T-helper 2 cell treated with Interferon-gamma antibody and Interleukin-4, amounts not matched to agents 5 μg/mL and 100 μg/mL, for 36 hours (primary cell): ENCODE measurements around the gene DIS3L2.
"Not testable (repeated sequence)": the region's sequence is repeated elsewhere in the genome, so short reads cannot be mapped to it uniquely, and the experiment has no call there.

Source experiments
- DNase-seq: peaks from one replicate; pipeline ENCODE4 v3.0.0; 2021; ENCODE audit warnings: low spot score
- H3K27ac Mint-ChIP-seq: one replicate; pipeline ENCODE4 v1.8.0; 2021; ENCODE audit warnings: mild to moderate bottlenecking, mixed read lengths
- H3K27me3 Mint-ChIP-seq: one replicate; pipeline ENCODE4 v1.8.0; 2021; ENCODE audit warnings: low read depth, mixed read lengths
- H3K36me3 Mint-ChIP-seq: one replicate; pipeline ENCODE4 v1.8.0; 2021; ENCODE audit warnings: low read depth, mixed read lengths
- H3K4me1 Mint-ChIP-seq: one replicate; pipeline ENCODE4 v1.8.0; 2021; ENCODE audit warnings: low read depth, mixed read lengths
- H3K4me3 Mint-ChIP-seq: one replicate; pipeline ENCODE4 v1.8.0; 2022; ENCODE audit warnings: mild to moderate bottlenecking, moderate library complexity, mixed read lengths
- H3K9me3 Mint-ChIP-seq: one replicate; pipeline ENCODE4 v1.8.0; 2021; ENCODE audit warnings: mixed read lengths

Gene DIS3L2

GRCh38 chr2:232376260-232376659 is 414.7 kb downstream of the DIS3L2 start:
- DNase-seq: no peak
- Mint-ChIP-seq H3K27me3 (no peaks in the 10 kb centered on the region), H3K4me1 (no peaks in the 10 kb centered on the region), H3K4me3 (no peak overlapping the region), H3K27ac (no peak overlapping the region), H3K9me3 (no peaks in the 10 kb centered on the region), H3K36me3 (no peaks in the 10 kb centered on the region)

GRCh38 chr2:232376713-232377112 is 415.2 kb downstream of the DIS3L2 start:
- Mint-ChIP-seq H3K27me3 (peaks cover under 1% of the 10 kb centered on the region), H3K4me1 (no peaks in the 10 kb centered on the region)
- no peak for DNase-seq

DNA sequence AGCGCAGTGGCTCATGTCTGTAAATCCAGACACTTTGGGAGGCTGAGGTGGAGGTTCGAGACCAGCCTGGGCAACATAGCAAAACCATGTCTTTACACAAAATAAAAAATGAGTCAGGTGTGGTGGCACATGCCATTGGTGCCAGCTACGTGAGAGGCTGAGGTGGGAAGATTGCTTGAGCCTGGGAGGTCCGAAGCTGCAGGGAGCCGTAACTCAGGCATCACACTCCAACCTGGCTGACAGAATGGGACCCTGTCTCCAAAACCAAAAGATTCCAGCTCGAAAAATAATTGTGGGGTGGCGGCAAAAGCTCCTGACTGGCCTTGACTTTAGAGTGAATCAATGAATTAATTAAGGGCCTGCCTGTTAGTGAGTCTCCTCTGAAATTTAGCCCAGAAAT is 415.8 kb downstream of the DIS3L2 start:
- Mint-ChIP-seq H3K36me3 (no peaks in the 10 kb centered on the region), H3K4me3 (no peak overlapping the region), H3K27me3 (peaks cover 2% of the 10 kb centered on the region), H3K27ac (no peak overlapping the region), H3K9me3 (no peaks in the 10 kb centered on the region), H3K4me1 (no peaks in the 10 kb centered on the region)
- DNase-seq: no peak

More at GRCh38 chr2:232376713-232377112, 415.2 kb downstream of the DIS3L2 start:
- Mint-ChIP-seq H3K4me3 (no peak overlapping the region), H3K36me3 (no peaks in the 10 kb centered on the region), H3K9me3 (no peaks in the 10 kb centered on the region), H3K27ac (no peak overlapping the region)

DNA sequence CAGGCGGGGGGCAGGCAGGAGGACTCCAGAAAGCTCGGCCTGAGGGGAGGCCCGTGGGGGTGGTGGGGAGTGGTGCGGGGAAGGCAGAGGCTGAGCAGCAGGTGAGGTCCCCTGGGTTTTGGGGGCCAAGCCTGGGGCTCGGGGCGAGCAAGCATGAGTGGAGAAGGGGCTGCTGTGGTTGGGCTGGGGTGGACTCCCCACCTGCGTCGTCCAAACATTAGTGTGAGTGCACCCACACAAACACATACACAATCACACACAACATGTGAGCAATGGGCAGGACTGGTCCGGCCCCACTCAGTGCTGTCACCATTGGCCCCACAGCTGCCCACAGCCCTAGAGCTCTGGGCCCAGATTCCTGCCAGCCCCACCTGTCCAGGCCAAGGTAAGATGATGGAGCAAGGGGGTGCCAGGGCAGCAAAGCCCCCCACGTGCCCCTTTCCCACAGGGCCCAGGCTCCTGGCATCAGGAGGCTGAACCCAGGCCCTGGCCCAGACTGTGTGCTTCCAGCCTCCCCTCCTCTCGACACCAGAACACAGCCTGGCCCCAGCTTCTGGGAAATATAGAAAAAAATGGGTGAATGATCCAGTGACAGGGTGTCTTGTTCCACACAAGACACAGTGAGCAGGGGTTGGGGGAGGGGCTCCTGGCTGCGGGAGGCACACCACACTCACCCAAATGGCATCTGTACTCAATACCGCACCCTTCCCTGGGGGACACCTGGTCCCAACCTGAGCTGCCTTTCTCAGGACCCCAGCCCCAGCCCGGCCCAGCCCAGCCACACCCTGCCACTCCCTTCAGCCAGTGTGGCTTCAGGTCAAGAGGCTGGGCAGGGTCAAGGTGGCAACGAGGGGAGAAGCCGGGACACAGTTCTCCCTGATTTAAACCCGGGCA is 416.6 kb downstream of the DIS3L2 start:
- Mint-ChIP-seq H3K27me3 (peaks cover 4% of the 10 kb centered on the region), H3K9me3 (no peaks in the 10 kb centered on the region), H3K36me3 (no peaks in the 10 kb centered on the region), H3K4me3 (no peak overlapping the region), H3K27ac (no peak overlapping the region), H3K4me1 (no peaks in the 10 kb centered on the region)
- DNase-seq: no peak

DNA sequence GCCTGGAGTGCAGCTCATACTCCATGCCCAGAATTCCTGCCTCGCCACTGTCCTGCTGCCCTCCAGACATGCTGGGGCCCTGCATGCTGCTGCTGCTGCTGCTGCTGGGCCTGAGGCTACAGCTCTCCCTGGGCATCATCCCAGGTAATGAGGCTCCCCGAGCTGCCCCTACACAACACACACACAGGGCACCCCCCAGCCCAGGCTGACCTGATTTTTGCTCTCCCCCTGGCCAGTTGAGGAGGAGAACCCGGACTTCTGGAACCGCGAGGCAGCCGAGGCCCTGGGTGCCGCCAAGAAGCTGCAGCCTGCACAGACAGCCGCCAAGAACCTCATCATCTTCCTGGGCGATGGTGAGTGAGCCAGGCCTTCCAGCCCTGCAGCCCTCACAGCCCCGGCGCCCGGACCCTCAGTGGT is 417.2 kb downstream of the DIS3L2 start, which contains the start of gene ALPP:
ALPP (plus strand) TSS at position 17 of the 417 bp plus-strand sequence; CDS start at position 69, 52 bp downstream.
- H3K4me1 Mint-ChIP-seq, H3K4me3 Mint-ChIP-seq, H3K9me3 Mint-ChIP-seq, H3K27me3 Mint-ChIP-seq, H3K27ac Mint-ChIP-seq, H3K36me3 Mint-ChIP-seq, DNase-seq: not testable (repeated sequence)

DNA sequence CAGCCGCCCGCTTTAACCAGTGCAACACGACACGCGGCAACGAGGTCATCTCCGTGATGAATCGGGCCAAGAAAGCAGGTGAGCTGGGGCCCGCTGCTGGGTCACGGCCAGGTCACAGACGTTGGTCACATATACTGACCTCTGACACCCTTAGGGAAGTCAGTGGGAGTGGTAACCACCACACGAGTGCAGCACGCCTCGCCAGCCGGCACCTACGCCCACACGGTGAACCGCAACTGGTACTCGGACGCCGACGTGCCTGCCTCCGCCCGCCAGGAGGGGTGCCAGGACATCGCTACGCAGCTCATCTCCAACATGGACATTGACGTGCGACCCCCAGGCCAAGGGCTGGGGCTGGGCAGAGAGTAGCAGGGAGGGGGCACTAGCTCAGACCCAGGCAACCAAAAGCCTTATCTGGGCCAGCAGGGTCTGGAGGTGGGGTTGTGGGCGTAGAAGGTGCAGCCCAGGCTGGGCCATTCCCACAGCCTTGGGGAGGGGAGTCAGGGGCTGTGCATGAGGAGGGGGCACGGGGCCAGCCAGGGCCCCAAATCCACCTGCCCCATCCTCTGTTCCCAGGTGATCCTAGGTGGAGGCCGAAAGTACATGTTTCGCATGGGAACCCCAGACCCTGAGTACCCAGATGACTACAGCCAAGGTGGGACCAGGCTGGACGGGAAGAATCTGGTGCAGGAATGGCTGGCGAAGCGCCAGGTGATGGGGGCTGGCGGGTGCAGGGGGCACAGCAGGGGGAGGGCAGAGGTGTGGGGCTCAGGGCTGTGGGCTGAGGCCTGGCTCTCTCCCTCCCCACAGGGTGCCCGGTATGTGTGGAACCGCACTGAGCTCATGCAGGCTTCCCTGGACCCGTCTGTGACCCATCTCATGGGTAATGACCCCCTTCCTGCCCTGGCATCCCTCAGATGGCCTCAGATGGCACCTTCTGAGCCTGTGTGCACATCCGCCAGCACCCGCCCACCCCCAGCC is 418.4 kb downstream of the DIS3L2 start:
- not testable (repeated sequence) for H3K27ac Mint-ChIP-seq

GRCh38 chr2:232381204-232382031 is 419.9 kb downstream of the DIS3L2 start:
- not testable (repeated sequence) for H3K4me3 Mint-ChIP-seq, H3K4me1 Mint-ChIP-seq, H3K36me3 Mint-ChIP-seq, H3K27ac Mint-ChIP-seq, DNase-seq, H3K9me3 Mint-ChIP-seq
- H3K27me3 Mint-ChIP-seq: peaks cover 34% of the 10 kb centered on the region

More for the DNA sequence above, 418.4 kb downstream of the DIS3L2 start:
- H3K9me3 Mint-ChIP-seq, H3K36me3 Mint-ChIP-seq, H3K4me3 Mint-ChIP-seq, H3K4me1 Mint-ChIP-seq, DNase-seq: not testable (repeated sequence)
- H3K27me3 Mint-ChIP-seq: peaks cover 18% of the 10 kb centered on the region

DNA sequence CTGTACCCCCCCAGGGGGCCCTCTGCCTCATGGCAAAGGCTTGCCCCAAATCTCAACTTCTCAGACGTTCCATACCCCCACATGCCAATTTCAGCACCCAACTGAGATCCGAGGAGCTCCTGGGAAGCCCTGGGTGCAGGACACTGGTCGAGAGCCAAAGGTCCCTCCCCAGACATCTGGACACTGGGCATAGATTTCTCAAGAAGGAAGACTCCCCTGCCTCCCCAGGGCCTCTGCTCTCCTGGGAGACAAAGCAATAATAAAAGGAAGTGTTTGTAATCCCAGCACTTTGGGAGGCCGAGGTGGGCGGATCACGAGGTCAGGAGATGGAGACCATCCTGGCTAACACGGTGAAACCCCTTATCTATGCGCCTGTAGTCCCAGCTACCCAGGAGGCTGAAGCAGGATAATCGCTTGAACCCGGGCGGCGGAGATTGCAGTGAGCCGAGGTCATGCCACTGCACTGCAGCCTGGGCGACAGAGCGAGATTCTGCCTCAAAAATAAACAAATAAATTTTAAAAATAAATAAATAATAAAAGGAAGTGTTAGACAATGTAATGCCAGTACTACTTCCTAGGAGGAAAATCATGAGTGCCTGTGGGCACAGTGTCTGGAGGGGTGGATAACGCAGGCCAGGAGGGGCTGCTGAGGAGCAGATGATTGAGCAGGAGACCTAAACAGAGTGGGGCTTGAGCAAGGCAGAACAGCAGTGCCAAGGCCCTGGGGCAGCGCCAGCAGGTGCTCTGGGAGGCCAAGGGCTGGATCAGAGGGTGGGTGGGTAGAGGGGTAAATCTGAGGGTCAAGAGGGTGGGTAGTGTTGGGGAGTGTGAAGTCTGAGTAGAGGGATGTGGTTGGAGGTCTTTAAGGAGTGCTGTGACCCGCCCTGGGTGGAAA is 421.1 kb downstream of the DIS3L2 start:
- Mint-ChIP-seq H3K4me3 (no peak overlapping the region), H3K27me3 (peaks cover 38% of the 10 kb centered on the region), H3K9me3 (no peaks in the 10 kb centered on the region), H3K4me1 (no peaks in the 10 kb centered on the region), H3K36me3 (no peaks in the 10 kb centered on the region), H3K27ac (no peak overlapping the region)
- no peak for DNase-seq

- Mint-ChIP-seq H3K4me1 (no peaks in the 10 kb centered on the region), H3K27me3 (peaks cover 43% of the 10 kb centered on the region), H3K4me3 (no peak overlapping the region), H3K9me3 (no peaks in the 10 kb centered on the region), H3K27ac (no peak overlapping the region), H3K36me3 (no peaks in the 10 kb centered on the region)
- no peak for DNase-seq
These were observed 423.0 kb downstream of the DIS3L2 start for GRCh38 chr2:232384466-232384865.

- not testable (repeated sequence) for DNase-seq, H3K27ac Mint-ChIP-seq, H3K4me3 Mint-ChIP-seq, H3K4me1 Mint-ChIP-seq, H3K9me3 Mint-ChIP-seq, H3K36me3 Mint-ChIP-seq
- H3K27me3 Mint-ChIP-seq: peaks cover 48% of the 10 kb centered on the region
These were observed 423.5 kb downstream of the DIS3L2 start for GRCh38 chr2:232385058-232385457.

DNA sequence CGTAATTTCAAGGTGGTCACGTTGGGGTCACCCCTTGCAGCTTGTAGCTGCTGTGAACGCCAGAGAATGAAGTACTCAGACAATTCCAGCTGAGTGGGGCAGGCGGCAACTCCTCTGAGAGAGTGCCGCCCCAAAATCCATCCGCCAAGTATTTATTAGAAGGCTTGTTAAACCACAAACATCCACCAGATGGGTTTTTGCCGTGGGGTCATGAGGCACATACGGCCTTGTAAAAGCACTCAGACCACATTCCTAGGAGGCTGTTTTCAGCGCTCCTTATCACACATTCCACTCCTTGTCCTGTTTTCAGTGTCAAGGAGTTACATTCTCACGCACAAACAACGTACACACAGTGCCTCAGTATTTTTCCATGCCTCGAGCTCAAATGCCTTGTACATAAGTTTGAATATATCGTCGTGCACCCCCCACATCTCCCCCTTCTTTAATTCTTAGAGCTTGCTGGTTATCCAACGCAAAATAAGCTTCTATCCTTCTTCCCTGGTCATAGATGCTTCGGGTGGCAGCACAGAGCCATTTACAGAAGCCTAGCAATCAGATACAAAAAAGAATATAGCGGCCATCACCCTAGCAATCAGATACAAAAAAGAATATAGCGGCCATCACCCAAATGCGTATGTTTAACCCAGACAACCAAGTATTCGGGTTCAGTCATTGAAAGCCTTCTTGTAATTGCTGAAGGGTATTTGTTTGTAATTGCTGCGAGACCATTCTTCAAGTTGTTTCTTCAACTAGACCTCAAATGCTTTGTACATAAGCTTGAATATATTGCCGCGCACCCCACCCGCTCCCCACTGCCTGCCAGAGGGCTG is 424.4 kb downstream of the DIS3L2 start:
- no peak overlapping the region for H3K27ac Mint-ChIP-seq
- DNase-seq: no peak
- no peaks in the 10 kb centered on the region for H3K36me3 Mint-ChIP-seq
- H3K4me1 Mint-ChIP-seq: no peaks in the 10 kb centered on the region
- H3K9me3 Mint-ChIP-seq: no peaks in the 10 kb centered on the region
- peaks cover 54% of the 10 kb centered on the region for H3K27me3 Mint-ChIP-seq
- no peak overlapping the region for H3K4me3 Mint-ChIP-seq

DNA sequence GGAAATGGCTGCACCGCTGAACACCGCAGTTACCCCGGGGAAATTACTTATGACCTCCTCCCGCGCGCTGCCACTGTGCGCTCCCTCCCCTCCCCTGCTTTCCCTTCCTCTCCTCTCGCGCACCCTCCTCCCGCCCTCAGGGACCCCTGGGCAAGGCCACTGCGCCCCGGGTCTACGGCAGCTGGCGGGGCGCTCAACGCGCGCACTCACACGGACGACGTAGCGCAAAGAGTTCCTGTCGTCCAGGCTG is 424.9 kb downstream of the DIS3L2 start:
- Mint-ChIP-seq H3K9me3 (no peaks in the 10 kb centered on the region), H3K36me3 (no peaks in the 10 kb centered on the region), H3K27me3 (peaks cover 57% of the 10 kb centered on the region), H3K27ac (no peak overlapping the region), H3K4me1 (no peaks in the 10 kb centered on the region), H3K4me3 (no peak overlapping the region)
- no peak for DNase-seq
